Measurements from ENCODE around the gene SERPING1.

Gene SERPING1

GRCh38 chr11:57614234-57614772 lies 16.8 kb downstream of the SERPING1 start:
- no peak overlapping the region for H2AK5ac ChIP-seq (ENCODE audit: low read length, severe bottlenecking)

GRCh38 chr11:57615308-57615707 lies 17.8 kb downstream of the SERPING1 start:
- peaks cover 6 to 66% of the 10 kb centered on the region in 2 experiments for H3K36me3 ChIP-seq (ENCODE audit: control insufficient read depth in 1 of 2, insufficient read depth in 2 of 2, low read depth in 1 of 2, low read length in 2 of 2)
- H3K27me3 ChIP-seq (ENCODE audit: control insufficient read depth in 1 of 2, insufficient read depth in 1 of 2, low read length in 2 of 2) = no peaks in the 10 kb centered on the region
- H3K4me3 ChIP-seq (ENCODE audit: insufficient read depth in 1 of 2, low read depth in 1 of 2, low read length in 2 of 2) = no peak overlapping the region
- no peak overlapping the region for H2BK5ac ChIP-seq (ENCODE audit: low read depth, low read length, poor library complexity, severe bottlenecking)
- H3K4me1 ChIP-seq (ENCODE audit: control insufficient read depth, insufficient read depth, low read depth, low read length) = no peaks in the 10 kb centered on the region
- H2BK15ac ChIP-seq (ENCODE audit: low read depth, poor library complexity, severe bottlenecking) = no peak overlapping the region
- no peak for DNase-seq
- H3K9me3 ChIP-seq (ENCODE audit: control insufficient read depth, low read length) = peaks cover 5% of the 10 kb centered on the region
- no peak overlapping the region for H4K8ac ChIP-seq (ENCODE audit: low read length)
- H2AK5ac ChIP-seq (ENCODE audit: low read length, severe bottlenecking) = no peak overlapping the region
- no peaks in the 10 kb centered on the region for H3K79me1 ChIP-seq (replicated peaks; ENCODE audit: low read length, poor library complexity, severe bottlenecking)
- no peak overlapping the region for H3K18ac ChIP-seq (ENCODE audit: low read depth in 1 of 2, low read length in 2 of 2)
- no peak overlapping the region for H3K4ac ChIP-seq (ENCODE audit: low read depth in 1 of 2, low read length in 2 of 2)
- no peak overlapping the region for H3K23ac ChIP-seq (ENCODE audit: low read length in 2 of 2)
- no peak overlapping the region for H3K9ac ChIP-seq (ENCODE audit: low read length)
- WGBS = 77% methylated on average over 1 of the region's 1 CpG
- H3K4me2 ChIP-seq (ENCODE audit: low read length, poor library complexity, severe bottlenecking) = no peak overlapping the region
- no peak overlapping the region for H4K91ac ChIP-seq (ENCODE audit: low read length)
- no peak overlapping the region for H2BK120ac ChIP-seq (ENCODE audit: low read depth, low read length)
- no peak overlapping the region for H3K27ac ChIP-seq (ENCODE audit: low read length, poor library complexity, severe bottlenecking)
- no peak overlapping the region for H2AFZ ChIP-seq (ENCODE audit: low read depth, low read length)
- no peak overlapping the region for H3K14ac ChIP-seq (ENCODE audit: low read length in 2 of 2)
- H2BK12ac ChIP-seq (ENCODE audit: low read length in 2 of 2) = no peak overlapping the region

More at GRCh38 chr11:57614234-57614772, 16.8 kb downstream of the SERPING1 start:
- Histone ChIP-seq H3K18ac (ENCODE audit: low read depth in 1 of 2, low read length in 2 of 2) (no peak overlapping the region), H3K27me3 (ENCODE audit: control insufficient read depth in 1 of 2, insufficient read depth in 1 of 2, low read length in 2 of 2) (no peaks in the 10 kb centered on the region), H2BK5ac (ENCODE audit: low read depth, low read length, poor library complexity, severe bottlenecking) (no peak overlapping the region), H3K4ac (ENCODE audit: low read depth in 1 of 2, low read length in 2 of 2) (no peak overlapping the region), H4K91ac (ENCODE audit: low read length) (no peak overlapping the region), H3K27ac (ENCODE audit: low read length, poor library complexity, severe bottlenecking) (no peak overlapping the region), H3K36me3 (ENCODE audit: control insufficient read depth in 1 of 2, insufficient read depth in 2 of 2, low read depth in 1 of 2, low read length in 2 of 2) (peaks cover 6 to 73% of the 10 kb centered on the region in 2 experiments), H3K4me2 (ENCODE audit: low read length, poor library complexity, severe bottlenecking) (no peak overlapping the region), H3K79me1 (replicated peaks; ENCODE audit: low read length, poor library complexity, severe bottlenecking) (no peaks in the 10 kb centered on the region), H2BK15ac (ENCODE audit: low read depth, poor library complexity, severe bottlenecking) (no peak overlapping the region), H2AFZ (ENCODE audit: low read depth, low read length) (no peak overlapping the region), H3K23ac (ENCODE audit: low read length in 2 of 2) (no peak overlapping the region), H3K4me1 (ENCODE audit: control insufficient read depth, insufficient read depth, low read depth, low read length) (no peaks in the 10 kb centered on the region), H3K14ac (ENCODE audit: low read length in 2 of 2) (no peak overlapping the region), H2BK120ac (ENCODE audit: low read depth, low read length) (no peak overlapping the region), H4K8ac (ENCODE audit: low read length) (no peak overlapping the region), H3K4me3 (ENCODE audit: insufficient read depth in 1 of 2, low read depth in 1 of 2, low read length in 2 of 2) (no peak overlapping the region), H3K9me3 (ENCODE audit: control insufficient read depth, low read length) (peaks cover 3% of the 10 kb centered on the region), H3K9ac (ENCODE audit: low read length) (no peak overlapping the region), H2BK12ac (ENCODE audit: low read length in 2 of 2) (no peak overlapping the region)
- DNase-seq = no peak
- WGBS = 76% methylated on average over 10 of the region's 10 CpGs

GRCh38 chr11:57616595-57616994 lies 19.1 kb downstream of the SERPING1 start:
- Histone ChIP-seq H3K23ac (ENCODE audit: low read length in 2 of 2) (no peak overlapping the region), H3K4me1 (ENCODE audit: control insufficient read depth, insufficient read depth, low read depth, low read length) (no peaks in the 10 kb centered on the region), H2BK15ac (ENCODE audit: low read depth, poor library complexity, severe bottlenecking) (no peak overlapping the region), H3K4me3 (ENCODE audit: insufficient read depth in 1 of 2, low read depth in 1 of 2, low read length in 2 of 2) (no peak overlapping the region), H3K9me3 (ENCODE audit: control insufficient read depth, low read length) (peaks cover 5% of the 10 kb centered on the region), H2BK5ac (ENCODE audit: low read depth, low read length, poor library complexity, severe bottlenecking) (no peak overlapping the region), H3K4ac (ENCODE audit: low read depth in 1 of 2, low read length in 2 of 2) (no peak overlapping the region), H2AK5ac (ENCODE audit: low read length, severe bottlenecking) (no peak overlapping the region), H3K27me3 (ENCODE audit: control insufficient read depth in 1 of 2, insufficient read depth in 1 of 2, low read length in 2 of 2) (no peaks in the 10 kb centered on the region), H3K36me3 (ENCODE audit: control insufficient read depth in 1 of 2, insufficient read depth in 2 of 2, low read depth in 1 of 2, low read length in 2 of 2) (peaks cover 3 to 54% of the 10 kb centered on the region in 2 experiments), H2BK12ac (ENCODE audit: low read length in 2 of 2) (no peak overlapping the region), H3K79me1 (replicated peaks; ENCODE audit: low read length, poor library complexity, severe bottlenecking) (no peaks in the 10 kb centered on the region), H3K27ac (ENCODE audit: low read length, poor library complexity, severe bottlenecking) (no peak overlapping the region), H3K14ac (ENCODE audit: low read length in 2 of 2) (no peak overlapping the region), H2BK120ac (ENCODE audit: low read depth, low read length) (no peak overlapping the region), H4K8ac (ENCODE audit: low read length) (no peak overlapping the region), H4K91ac (ENCODE audit: low read length) (no peak overlapping the region), H3K4me2 (ENCODE audit: low read length, poor library complexity, severe bottlenecking) (no peak overlapping the region), H3K18ac (ENCODE audit: low read depth in 1 of 2, low read length in 2 of 2) (no peak overlapping the region), H2AFZ (ENCODE audit: low read depth, low read length) (no peak overlapping the region), H3K9ac (ENCODE audit: low read length) (no peak overlapping the region)
- 85% methylated on average over 3 of the region's 3 CpGs for WGBS
- no peak for DNase-seq

GRCh38 chr11:57618438-57618837 lies 21.0 kb downstream of the SERPING1 start:
- H3K4ac ChIP-seq (ENCODE audit: low read depth in 1 of 2, low read length in 2 of 2) = no peak overlapping the region
- 73% methylated on average over 2 of the region's 2 CpGs for whole genome bisulfite sequencing
- no peaks in the 10 kb centered on the region for H3K27me3 ChIP-seq (ENCODE audit: control insufficient read depth in 1 of 2, insufficient read depth in 1 of 2, low read length in 2 of 2)
- no peak overlapping the region for H4K91ac ChIP-seq (ENCODE audit: low read length)
- H2BK5ac ChIP-seq (ENCODE audit: low read depth, low read length, poor library complexity, severe bottlenecking) = no peak overlapping the region
- peaks cover 3 to 36% of the 10 kb centered on the region in 2 experiments for H3K36me3 ChIP-seq (ENCODE audit: control insufficient read depth in 1 of 2, insufficient read depth in 2 of 2, low read depth in 1 of 2, low read length in 2 of 2)
- no peak overlapping the region for H2AK5ac ChIP-seq (ENCODE audit: low read length, severe bottlenecking)
- no peak overlapping the region for H3K4me2 ChIP-seq (ENCODE audit: low read length, poor library complexity, severe bottlenecking)
- no peak overlapping the region for H3K23ac ChIP-seq (ENCODE audit: low read length in 2 of 2)
- H3K18ac ChIP-seq (ENCODE audit: low read depth in 1 of 2, low read length in 2 of 2) = no peak overlapping the region
- H3K4me1 ChIP-seq (ENCODE audit: control insufficient read depth, insufficient read depth, low read depth, low read length) = no peaks in the 10 kb centered on the region
- H3K14ac ChIP-seq (ENCODE audit: low read length in 2 of 2) = no peak overlapping the region
- no peak overlapping the region for H2BK12ac ChIP-seq (ENCODE audit: low read length in 2 of 2)
- H3K9me3 ChIP-seq (ENCODE audit: control insufficient read depth, low read length) = peaks cover 5% of the 10 kb centered on the region
- H3K9ac ChIP-seq (ENCODE audit: low read length) = no peak overlapping the region
- no peak for DNase-seq
- H2BK15ac ChIP-seq (ENCODE audit: low read depth, poor library complexity, severe bottlenecking) = no peak overlapping the region
- H3K27ac ChIP-seq (ENCODE audit: low read length, poor library complexity, severe bottlenecking) = no peak overlapping the region
- H2BK120ac ChIP-seq (ENCODE audit: low read depth, low read length) = no peak overlapping the region
- H2AFZ ChIP-seq (ENCODE audit: low read depth, low read length) = no peak overlapping the region
- no peak overlapping the region for H3K4me3 ChIP-seq (ENCODE audit: insufficient read depth in 1 of 2, low read depth in 1 of 2, low read length in 2 of 2)
- H3K79me1 ChIP-seq (replicated peaks; ENCODE audit: low read length, poor library complexity, severe bottlenecking) = no peaks in the 10 kb centered on the region
- H4K8ac ChIP-seq (ENCODE audit: low read length) = no peak overlapping the region
